Kidney epithelial cell (primary cell): Measurements from ENCODE around the gene DLX4. TPM values are rescaled to one million over a fixed set of nuclear protein-coding genes. Genes with fewer than 3 reads are reported as not detected.

Source experiments
- DNase-seq: peaks from one replicate; pipeline ENCODE4 v3.0.0-alpha.2; 2010; ENCODE audit warnings: low read depth
- H3K27me3 ChIP-seq: 2 replicates; pipeline ENCODE4 v1.6.0; 2011; ENCODE audit warnings: low read length; ENCODE audit not compliant: control insufficient read depth, insufficient read depth
- H3K36me3 ChIP-seq: 2 replicates; pipeline ENCODE4 v1.5.1; 2011; ENCODE audit warnings: low read length; ENCODE audit not compliant: control insufficient read depth, insufficient read depth
- H3K4me3 ChIP-seq: 2 replicates; pipeline ENCODE4 v1.5.1; 2011; ENCODE audit warnings: low read depth, mild to moderate bottlenecking, control low read depth, low read length
- CTCF ChIP-seq: IDR thresholded peaks from 2 replicates; pipeline ENCODE4 v1.5.1; 2011; ENCODE audit warnings: mild to moderate bottlenecking, moderate library complexity, low read length, control low read depth, inconsistent platforms; ENCODE audit not compliant: insufficient read depth, poor library complexity, severe bottlenecking
- total RNA-seq: library from RNA; depleted of rRNA; stranded (reverse); fragments of >200 nt; gene quantifications from 2 replicates; pipeline ENCODE4 v1.2.3, GENCODE V29; 2015

The DLX4 gene
- total RNA-seq, 1 donor from 2014 or later, result 0.50 TPM

GRCh38 chr17:49951362-49952082 lies 17.5 kb upstream of the DLX4 start:
- TF ChIP-seq CTCF, result no peak
- no peaks in the 10 kb centered on the region for H3K36me3 ChIP-seq
- DNase-seq, result no peak
- no peak overlapping the region for H3K4me3 ChIP-seq
- H3K27me3 ChIP-seq, result peaks cover 15% of the 10 kb centered on the region

GRCh38 chr17:49952209-49952911 lies 16.6 kb upstream of the DLX4 start:
- Histone ChIP-seq H3K4me3 (no peak overlapping the region), H3K27me3 (peaks cover 16% of the 10 kb centered on the region), H3K36me3 (no peaks in the 10 kb centered on the region)
- TF ChIP-seq CTCF, result peak; percentile 96
- DNase-seq, result peak; percentile 28

- no peaks in the 10 kb centered on the region for H3K36me3 ChIP-seq
- H3K27me3 ChIP-seq, result peaks cover 16% of the 10 kb centered on the region
- H3K4me3 ChIP-seq, result no peak overlapping the region
- no peak for DNase-seq
- no peak for TF ChIP-seq CTCF
Observed at GRCh38 chr17:49952912-49953497, 16.0 kb upstream of the DLX4 start.

DNA sequence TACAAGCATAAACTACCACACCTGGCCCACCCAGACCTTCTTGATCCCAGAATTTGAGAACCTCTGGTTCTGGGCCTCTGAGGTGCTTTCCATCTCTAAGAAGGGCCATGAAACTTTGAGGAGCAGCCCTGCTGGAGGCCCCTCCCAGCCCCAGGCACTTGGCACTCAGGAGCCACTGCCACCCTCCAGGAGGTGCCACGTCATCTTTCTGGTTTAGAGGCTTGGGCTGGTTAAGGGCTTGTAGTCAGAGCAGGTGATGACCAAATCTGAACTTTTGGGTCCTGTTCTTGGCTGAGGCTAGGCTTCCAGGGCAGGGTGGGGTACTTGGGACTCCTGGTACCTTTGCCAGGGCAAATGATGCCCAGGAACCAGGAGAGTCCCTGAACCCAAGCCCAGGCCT lies 13.8 kb upstream of the DLX4 start:
- DNase-seq, result no peak
- no peak for TF ChIP-seq CTCF

GRCh38 chr17:49956780-49957179 lies 12.2 kb upstream of the DLX4 start:
- H3K36me3 ChIP-seq, result no peaks in the 10 kb centered on the region
- H3K27me3 ChIP-seq, result peaks cover 8% of the 10 kb centered on the region
- DNase-seq, result no peak
- TF ChIP-seq CTCF, result no peak
- H3K4me3 ChIP-seq, result no peak overlapping the region

More for the DNA sequence above, 13.8 kb upstream of the DLX4 start:
- Histone ChIP-seq H3K27me3 (peaks cover 14% of the 10 kb centered on the region), H3K36me3 (no peaks in the 10 kb centered on the region), H3K4me3 (no peak overlapping the region)
